ENCODE results near the gene PRX. TPM values are rescaled to one million over a fixed set of nuclear protein-coding genes. Genes with fewer than 3 reads are reported as not detected.

Gene PRX, protein sequence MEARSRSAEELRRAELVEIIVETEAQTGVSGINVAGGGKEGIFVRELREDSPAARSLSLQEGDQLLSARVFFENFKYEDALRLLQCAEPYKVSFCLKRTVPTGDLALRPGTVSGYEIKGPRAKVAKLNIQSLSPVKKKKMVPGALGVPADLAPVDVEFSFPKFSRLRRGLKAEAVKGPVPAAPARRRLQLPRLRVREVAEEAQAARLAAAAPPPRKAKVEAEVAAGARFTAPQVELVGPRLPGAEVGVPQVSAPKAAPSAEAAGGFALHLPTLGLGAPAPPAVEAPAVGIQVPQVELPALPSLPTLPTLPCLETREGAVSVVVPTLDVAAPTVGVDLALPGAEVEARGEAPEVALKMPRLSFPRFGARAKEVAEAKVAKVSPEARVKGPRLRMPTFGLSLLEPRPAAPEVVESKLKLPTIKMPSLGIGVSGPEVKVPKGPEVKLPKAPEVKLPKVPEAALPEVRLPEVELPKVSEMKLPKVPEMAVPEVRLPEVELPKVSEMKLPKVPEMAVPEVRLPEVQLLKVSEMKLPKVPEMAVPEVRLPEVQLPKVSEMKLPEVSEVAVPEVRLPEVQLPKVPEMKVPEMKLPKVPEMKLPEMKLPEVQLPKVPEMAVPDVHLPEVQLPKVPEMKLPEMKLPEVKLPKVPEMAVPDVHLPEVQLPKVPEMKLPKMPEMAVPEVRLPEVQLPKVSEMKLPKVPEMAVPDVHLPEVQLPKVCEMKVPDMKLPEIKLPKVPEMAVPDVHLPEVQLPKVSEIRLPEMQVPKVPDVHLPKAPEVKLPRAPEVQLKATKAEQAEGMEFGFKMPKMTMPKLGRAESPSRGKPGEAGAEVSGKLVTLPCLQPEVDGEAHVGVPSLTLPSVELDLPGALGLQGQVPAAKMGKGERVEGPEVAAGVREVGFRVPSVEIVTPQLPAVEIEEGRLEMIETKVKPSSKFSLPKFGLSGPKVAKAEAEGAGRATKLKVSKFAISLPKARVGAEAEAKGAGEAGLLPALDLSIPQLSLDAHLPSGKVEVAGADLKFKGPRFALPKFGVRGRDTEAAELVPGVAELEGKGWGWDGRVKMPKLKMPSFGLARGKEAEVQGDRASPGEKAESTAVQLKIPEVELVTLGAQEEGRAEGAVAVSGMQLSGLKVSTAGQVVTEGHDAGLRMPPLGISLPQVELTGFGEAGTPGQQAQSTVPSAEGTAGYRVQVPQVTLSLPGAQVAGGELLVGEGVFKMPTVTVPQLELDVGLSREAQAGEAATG (N-terminal part only)
- 2.4 and 9.4 TPM in 2 replicates for total RNA-seq

DNA sequence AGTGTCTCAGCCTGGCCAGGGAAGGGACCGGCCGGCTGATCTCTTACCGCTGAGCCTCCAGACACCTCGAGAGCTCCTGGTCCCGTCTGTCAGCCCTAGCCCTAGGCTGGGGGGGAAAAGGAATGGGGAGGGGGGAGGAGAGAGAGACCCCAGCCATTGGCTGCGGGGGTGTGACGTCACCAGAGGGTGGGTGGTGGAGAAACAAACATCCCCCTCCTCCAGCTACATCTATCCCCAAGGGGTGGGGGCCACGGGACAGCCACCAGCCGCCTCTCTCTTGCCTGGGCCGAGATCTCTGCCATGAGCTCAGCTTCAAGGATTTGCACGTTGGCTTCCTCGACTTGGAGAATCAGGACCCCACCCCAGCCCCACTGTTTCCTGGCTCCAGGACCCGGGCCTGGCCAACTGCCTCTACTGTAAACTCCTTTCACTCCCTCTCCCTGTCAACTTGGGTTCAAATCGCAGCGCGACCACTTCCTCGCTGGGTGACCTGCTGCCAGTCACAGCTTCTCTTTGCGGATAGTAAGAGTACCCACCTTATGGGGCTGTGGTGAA is at the start of gene PRX:
TSS of gene PRX (minus strand) at position 88 of the 555 bp plus-strand sequence. CDS start 5,446 bp downstream, outside the sequence.

DNA sequence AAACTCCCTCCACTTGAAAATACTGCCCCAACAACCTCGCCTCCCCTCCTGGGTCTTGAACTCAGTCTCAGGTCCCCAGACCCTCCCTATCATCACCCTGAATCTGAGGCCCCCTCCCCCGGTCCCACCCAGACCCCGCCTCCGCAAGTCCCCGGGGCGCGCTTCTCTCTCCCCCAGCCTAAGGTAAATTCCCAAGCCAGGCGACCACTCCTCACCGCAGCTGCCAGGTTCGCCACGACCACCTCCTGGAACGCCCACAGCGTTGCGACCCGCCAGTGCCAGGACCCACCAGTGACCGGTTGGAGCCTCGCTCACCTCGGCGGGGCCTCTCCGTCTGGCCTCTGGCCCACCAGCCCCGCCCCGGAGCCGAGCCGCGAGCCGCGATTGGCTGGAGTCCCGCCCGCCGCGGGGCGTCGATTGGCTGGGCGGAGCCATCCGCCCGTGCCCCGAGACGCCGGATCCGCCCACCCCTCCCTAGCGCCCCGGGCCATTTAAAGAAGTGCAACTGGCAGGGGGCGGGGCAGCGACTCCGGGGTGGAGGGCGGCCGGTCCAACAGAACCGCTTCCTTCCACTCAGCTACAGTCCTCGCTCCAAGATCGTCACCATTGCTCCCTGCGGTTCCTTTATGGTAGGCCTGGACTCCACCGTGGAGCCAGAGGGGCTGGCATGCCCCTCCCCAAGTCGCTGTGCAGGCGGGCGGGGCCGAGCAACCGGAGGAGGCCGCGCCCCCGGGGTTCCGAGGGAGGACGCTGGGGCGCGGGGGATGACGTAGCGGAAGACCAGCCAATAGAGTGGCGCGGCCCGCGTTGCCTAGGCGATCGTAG is 31.0 kb upstream of the PRX start, which contains the start of gene SERTAD3:
TSS of gene SERTAD3 (minus strand) at position 336 of the 825 bp plus-strand sequence. CDS start 2,255 bp downstream, outside the sequence.

DNA sequence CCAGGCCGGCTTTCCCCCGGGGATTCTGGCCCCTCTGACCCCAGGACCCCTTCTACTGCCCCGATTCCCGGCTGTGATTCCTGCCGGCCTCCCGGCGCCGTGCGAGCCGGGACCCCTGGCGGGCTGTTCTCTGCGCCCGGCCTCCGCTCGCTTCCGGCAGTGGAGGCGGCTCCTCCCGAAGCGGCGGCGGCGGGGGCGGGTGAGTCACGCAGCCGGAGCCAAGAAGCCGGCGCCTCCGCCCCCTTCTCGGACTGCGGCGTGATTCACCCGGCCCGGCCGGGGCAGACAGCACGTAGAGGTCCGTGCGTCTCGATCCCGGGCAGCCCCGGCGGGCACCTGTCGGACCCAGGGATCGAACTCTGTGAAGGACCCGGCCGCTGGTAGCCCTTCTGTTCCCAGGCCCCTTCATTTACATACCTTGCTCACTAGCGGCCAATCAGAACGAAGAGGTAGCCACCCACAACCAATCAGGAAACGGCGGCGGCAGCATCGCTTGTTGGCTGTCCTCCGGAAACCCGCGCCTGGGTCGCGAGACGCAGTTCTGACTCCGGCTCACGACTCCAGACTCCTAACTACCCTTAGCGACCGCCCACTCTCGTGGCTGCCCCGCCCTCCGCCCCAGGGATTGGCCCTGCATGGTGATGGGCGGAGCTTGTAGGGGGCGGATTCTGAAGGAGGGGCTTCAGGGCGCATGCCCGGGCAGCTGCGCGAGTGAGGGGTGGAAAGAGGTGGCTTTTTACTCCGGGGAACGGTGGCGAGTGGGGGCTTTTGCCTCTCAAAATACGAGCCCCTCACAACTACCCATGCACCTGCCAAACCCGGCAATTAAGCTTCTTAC is 12.5 kb upstream of the PRX start, which contains the start of gene SERTAD1:
TSS of gene SERTAD1 (minus strand) at position 543 of the 838 bp plus-strand sequence. CDS start 2,446 bp downstream, outside the sequence.

DNA sequence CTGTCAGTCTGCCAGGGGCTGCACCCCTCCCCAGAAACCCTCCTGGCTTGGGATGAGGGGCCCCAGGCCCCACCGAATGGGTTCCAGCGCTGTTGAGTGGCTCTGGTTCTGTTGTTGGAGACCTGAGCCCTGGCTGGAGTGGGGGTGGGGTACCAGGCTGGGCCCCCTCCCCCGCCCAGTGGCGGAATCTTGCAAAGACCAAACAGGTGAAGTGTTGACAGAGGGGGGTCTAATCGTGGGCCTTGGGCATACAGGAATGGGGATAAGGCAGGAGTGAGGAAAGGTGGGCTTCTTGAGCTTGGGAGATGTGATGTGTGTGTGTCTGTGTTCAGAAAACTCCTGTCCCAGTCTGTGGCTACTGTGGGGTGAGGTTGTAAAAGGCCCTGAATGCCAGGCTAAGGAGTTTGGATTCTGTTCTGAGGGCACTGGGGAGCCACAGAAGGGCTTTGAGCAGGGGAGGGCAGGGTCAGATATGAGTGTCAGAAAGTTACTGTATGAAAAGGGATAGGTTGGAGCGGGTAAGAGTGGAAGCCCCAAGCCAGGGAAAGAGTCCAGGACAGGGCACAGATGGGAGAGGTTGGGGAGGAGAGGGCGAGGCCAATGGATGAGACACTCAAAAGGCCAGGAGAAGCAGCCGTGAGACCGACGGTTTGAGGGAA is 23.0 kb downstream of the PRX start, which contains the start of gene HIPK4:
TSS of gene HIPK4 (minus strand) at position 98 of the 659 bp plus-strand sequence. CDS start 279 bp downstream, outside the sequence.

DNA sequence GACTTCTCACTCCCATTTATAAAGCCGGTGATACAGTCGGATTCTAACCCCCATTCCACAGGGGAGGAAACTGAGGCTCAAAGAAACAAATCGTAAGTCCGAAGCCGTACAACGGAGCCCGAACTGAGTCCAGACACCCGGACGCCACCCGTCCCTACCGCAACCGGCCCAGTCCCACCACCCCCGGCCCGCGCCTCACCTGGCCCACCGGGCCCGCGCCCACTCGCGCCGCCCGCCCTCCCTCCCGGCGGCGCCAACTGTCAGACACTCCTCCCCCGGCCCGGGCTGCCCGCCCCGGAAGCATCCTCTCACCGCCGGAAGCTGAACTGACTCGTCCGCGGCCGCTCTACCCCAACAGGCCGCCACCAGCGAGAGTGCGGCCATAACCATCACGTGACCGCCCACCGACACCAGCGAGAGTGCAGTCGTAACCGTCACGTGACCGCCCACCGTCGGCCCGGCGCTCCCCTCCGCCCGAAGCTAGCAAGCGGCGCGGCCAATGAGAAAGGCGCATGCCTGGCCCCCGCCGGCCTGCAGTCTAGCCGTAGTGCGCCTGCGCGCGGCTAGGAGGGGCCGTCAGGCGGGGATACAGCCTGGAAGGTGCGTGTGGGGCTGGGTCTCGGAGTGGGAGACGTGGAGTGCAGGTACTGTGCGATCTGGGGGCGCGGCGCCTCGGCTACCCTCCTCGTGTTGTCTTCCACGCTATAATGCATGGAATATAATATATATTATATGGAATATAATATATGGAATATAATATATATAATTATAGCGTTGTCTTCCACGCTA is 64.9 kb downstream of the PRX start, which contains the start of the genes C19orf47 and PLD3:
TSS of gene C19orf47 (minus strand) at position 273 of the 789 bp plus-strand sequence. CDS start 6,540 bp downstream, outside the sequence.
TSS of gene PLD3 (plus strand) at position 571 of the 789 bp plus-strand sequence. CDS start 17,789 bp downstream, outside the sequence.

Small RNA genes within 50 kb of the gene (small RNA-seq; reads per million reads assigned to genes)
- gene MIR6796, result not detected
- not detected for gene RF00017

Other genes with a start within 250 kb of the PRX start
- gene MAP3K10, start 222.0 kb downstream of the PRX start, total RNA-seq, result 5.5 and 8.4 TPM in 2 replicates
- under 0.01 TPM in 1 of 2 replicates, not detected in the other for gene TTC9B, start 195.0 kb downstream of the PRX start, total RNA-seq
- 0.39 TPM in 1 of 2 replicates, not detected in the other for gene CCNP, start 186.7 kb downstream of the PRX start, total RNA-seq
- gene AKT2, start 128.0 kb downstream of the PRX start, total RNA-seq, result 89.5 and 124 TPM in 2 replicates
- 14.5 and 18.3 TPM in 2 replicates for gene C19orf47, start 65.0 kb downstream of the PRX start, total RNA-seq
- gene PLD3, start 64.7 kb downstream of the PRX start, total RNA-seq, result 282 and 506 TPM in 2 replicates
- 0.22 and 0.39 TPM in 2 replicates for gene HIPK4, start 23.2 kb downstream of the PRX start, total RNA-seq
- gene SERTAD1, start 12.6 kb upstream of the PRX start, total RNA-seq, result 26.7 and 29.0 TPM in 2 replicates
- 55.0 and 79.2 TPM in 2 replicates for gene SERTAD3, start 31.0 kb upstream of the PRX start, total RNA-seq
- 96.6 and 126 TPM in 2 replicates for gene BLVRB, start 52.4 kb upstream of the PRX start, total RNA-seq
- under 0.01 and 1.5 TPM in 2 replicates for gene SPTBN4, start 53.6 kb upstream of the PRX start, total RNA-seq
- 30.6 and 44.4 TPM in 2 replicates for gene SHKBP1, start 163.5 kb upstream of the PRX start, total RNA-seq
- 44.7 and 62.8 TPM in 2 replicates for gene LTBP4, start 188.0 kb upstream of the PRX start, total RNA-seq